Stimulated activated CD4-positive, alpha-beta T cell treated with anti-CD3 and anti-CD28 coated beads, Interleukin-1b, Interleukin-23, amount 100 ng/mL, for 1 hour (primary cell): ENCODE data around the gene ATG13.

Experiments used
- DNase-seq, 2 donors: peaks; one replicate each; pipeline ENCODE4 v3.0.0-alpha.2; 2020; ENCODE audit warnings: low read depth in 2 of 2

The ATG13 gene

DNA sequence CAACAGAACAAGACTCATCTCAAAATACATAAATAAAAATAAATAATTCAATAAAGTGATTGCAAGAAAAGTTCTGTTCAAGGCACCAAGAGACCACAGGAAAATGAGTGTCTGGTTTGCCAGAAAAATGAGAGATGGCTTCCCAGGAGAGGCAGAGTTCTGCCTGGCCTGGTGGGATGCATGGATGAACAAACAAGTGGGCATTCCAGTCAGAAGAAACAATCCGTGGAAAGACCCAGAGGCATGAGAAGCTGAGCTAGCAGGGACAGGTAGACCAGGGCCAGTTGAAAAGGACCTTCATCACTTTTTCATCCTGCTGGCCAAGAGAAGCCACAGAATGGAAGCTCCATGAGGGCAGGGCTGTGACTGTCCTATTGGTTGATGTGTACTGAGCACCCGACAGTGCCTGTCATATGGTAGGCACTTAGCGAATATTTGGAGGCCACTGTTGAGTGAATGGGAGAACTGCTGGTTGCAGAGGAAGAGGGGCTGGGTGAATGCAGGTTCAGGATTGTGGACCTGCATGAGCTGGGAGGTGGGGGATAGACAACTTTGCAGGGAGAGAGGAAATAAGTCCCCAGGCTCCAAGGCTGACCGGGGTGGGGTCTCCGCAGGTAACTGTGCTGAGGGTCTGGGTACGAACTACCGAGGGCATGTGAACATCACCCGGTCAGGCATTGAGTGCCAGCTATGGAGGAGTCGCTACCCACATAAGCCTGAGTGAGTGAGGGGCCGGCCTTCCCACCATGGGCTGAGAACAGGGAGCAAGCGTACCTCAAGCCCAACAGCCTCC lies 105.4 kb downstream of the ATG13 start:
- DNase-seq = no peak

DNA sequence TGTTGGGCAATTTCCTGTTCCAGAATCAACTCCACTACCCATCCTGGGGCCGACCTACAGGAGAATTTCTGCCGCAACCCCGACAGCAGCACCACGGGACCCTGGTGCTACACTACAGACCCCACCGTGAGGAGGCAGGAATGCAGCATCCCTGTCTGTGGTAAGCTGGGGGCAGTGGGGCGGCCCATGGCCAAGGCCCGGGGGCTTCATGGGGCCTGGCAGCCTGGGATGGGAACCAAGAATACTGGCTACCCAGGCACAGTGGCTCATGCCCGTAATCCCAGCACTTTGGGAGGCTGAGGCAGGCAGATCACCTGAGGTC lies 106.0 kb downstream of the ATG13 start:
- DNase-seq = no peak

DNA sequence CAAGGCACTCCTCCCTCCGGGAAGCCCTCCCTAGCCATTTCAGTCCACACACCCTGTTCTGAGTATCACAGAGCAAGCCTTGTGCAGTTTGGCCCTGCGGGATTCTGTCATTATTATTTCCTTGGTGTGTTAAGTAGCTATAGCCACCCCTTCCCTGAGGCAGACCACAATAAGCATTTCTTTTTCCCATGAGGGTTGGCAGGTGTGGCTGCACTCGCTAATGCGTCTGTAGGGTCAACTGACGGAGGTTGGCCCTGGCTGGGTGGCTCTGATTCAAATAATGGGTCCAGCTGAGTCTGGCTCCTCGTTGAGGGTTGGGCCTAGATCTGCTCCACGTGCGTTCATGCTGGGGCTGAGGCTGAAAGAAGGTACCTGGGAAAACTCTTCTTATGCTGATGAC lies 106.7 kb downstream of the ATG13 start:
- no peak for DNase-seq
